Thyroid gland (tissue), 4 donors: ENCODE measurements around the gene RUNX2.

ENCODE experiments used
- POLR2A ChIP-seq, 2 donors: fragments of 450-650 bp; IDR thresholded peaks; one replicate each; pipeline ENCODE4 v1.6.1; 2017; ENCODE audit warnings: antibody characterized with exemption in 2 of 2, mild to moderate bottlenecking in 2 of 2, moderate library complexity in 1 of 2
- TF ChIP-seq, protein P1 (sequence below), 6 experiments: fragments of 200-600 bp in 3 of 6; fragments of 450-650 bp in 3 of 6; sonication (generic) in 3 of 6; IDR thresholded peaks; one replicate each; pipeline ENCODE4 v1.5.1; 2016 to 2019; ENCODE audit warnings: antibody characterized with exemption in 6 of 6, mild to moderate bottlenecking in 2 of 6, inconsistent platforms in 1 of 6, moderate library complexity in 1 of 6

- TF ChIP-seq, protein P1, sequence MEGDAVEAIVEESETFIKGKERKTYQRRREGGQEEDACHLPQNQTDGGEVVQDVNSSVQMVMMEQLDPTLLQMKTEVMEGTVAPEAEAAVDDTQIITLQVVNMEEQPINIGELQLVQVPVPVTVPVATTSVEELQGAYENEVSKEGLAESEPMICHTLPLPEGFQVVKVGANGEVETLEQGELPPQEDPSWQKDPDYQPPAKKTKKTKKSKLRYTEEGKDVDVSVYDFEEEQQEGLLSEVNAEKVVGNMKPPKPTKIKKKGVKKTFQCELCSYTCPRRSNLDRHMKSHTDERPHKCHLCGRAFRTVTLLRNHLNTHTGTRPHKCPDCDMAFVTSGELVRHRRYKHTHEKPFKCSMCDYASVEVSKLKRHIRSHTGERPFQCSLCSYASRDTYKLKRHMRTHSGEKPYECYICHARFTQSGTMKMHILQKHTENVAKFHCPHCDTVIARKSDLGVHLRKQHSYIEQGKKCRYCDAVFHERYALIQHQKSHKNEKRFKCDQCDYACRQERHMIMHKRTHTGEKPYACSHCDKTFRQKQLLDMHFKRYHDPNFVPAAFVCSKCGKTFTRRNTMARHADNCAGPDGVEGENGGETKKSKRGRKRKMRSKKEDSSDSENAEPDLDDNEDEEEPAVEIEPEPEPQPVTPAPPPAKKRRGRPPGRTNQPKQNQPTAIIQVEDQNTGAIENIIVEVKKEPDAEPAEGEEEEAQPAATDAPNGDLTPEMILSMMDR (IDR thresholded peaks at IDR 0.05) = no peak
- no peak for TF ChIP-seq POLR2A (IDR thresholded peaks at IDR 0.05)
These were observed 244.7 kb downstream of the RUNX2 start for GRCh38 chr6:45572833-45573232.
